Activated CD4-positive, CD25-positive, alpha-beta regulatory T cell treated with anti-CD3 and anti-CD28 coated beads, Interleukin-2, amount 50 U/mL, for 24 hours (primary cell): Measurements from ENCODE around the gene GRIA4.
"Not testable (repeated sequence)": the region's sequence is repeated elsewhere in the genome, so short reads cannot be mapped to it uniquely, and the experiment has no call there.

Experiments used
- ATAC-seq, 2 donors: fragments of 150-1000 bp; cut with Tn5 transposase; one replicate each; pipeline ENCODE4 v1.10.0; 2021; ENCODE audit warnings: mild to moderate bottlenecking in 1 of 2, moderate library complexity in 1 of 2

Gene GRIA4

GRCh38 chr11:105863523-105863922 lies 253.7 kb downstream of the GRIA4 start:
- no peak for ATAC-seq

GRCh38 chr11:105867742-105868141 lies 257.9 kb downstream of the GRIA4 start:
- ATAC-seq = no peak

DNA sequence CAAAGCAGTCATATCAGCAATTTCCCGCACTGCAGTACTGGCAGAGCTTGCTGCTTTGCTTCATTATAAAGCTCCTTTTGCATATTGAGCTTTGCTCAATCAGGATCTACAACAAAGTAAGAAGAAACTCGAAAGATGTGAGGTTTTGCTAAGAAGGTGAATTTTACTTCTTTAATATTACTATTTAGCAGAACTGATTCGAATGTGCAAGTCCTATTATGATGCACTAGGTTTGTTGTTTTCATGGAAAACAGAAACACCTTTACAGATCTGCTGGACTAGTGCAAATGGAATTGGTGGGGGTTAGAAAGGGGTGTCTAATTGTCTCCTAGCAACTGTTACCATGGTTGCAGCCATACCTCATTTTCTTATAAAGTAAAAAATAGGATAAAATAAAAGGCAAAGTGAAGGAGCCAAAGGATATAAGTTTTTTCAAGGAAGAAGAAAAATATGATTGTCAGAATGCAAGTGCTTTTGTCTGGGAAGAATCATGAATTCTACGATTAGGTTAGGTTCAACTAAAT lies 259.0 kb downstream of the GRIA4 start:
- ATAC-seq = no peak

DNA sequence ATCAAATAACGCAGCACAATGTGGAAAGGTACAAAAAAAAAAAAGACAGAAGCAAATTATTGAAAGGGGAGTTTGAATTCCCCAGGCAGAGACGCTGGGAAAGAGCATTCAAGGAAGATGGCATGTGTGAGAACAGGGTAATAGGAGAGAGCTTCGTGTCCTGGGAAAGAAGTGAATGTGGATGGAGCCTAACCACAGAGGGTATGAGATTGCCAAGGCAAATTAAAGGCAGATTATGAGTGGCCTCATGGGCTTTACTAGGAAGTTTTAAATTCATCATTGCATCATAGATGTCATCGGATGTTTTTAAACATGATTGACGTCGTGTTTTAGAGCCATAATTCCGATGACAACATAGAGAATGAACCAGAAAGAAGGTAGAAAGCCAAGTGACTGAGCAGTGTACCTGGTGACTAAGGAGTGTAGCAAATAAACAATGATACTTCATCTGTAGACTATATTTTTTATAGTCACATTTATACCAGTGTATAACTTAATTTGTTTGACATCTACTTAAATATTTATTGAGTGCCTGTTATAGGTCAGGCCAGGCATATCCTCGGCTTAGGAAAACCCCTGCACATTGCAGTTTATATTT lies 260.7 kb downstream of the GRIA4 start:
- no peak for ATAC-seq

DNA sequence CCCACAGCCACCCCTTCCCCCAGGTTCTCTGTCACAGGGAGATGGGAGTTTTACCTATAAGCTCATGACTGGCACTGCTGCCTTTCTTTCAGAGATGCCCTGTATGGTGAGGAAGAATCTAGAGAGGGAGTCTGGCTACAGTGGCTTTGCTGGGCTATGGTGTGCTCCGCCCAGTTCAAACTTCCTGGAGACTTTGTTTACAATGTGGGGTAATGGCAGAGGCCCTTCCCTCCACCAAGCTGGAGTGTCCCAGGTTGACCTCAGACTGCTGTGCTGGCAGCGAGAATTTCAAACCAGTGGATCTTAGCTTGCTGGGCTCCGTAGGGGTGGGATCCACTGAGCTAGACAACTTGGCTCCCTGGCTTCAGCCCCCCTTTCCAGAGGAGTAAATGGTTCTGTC lies 268.6 kb downstream of the GRIA4 start:
- ATAC-seq = no peak

DNA sequence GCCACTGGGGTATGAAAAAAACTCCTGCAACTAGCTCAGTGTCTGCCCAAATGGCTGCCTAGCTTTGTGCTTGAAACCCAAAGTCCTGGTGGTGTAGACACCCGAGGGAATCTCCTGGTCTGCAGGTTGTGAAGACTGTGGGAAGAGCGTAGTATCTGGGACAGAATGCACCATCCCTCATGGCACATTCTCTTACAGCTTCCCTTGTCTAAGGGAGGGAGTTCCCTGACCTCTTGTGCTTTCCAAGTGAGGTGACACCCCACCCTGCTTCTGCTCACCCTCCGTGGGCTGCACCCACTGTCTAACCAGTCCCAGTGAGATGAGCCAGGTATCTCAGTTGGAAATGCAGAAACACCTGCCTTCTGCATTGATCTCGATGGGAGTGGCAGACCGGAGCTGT lies 269.1 kb downstream of the GRIA4 start:
- ATAC-seq = not testable (repeated sequence)

DNA sequence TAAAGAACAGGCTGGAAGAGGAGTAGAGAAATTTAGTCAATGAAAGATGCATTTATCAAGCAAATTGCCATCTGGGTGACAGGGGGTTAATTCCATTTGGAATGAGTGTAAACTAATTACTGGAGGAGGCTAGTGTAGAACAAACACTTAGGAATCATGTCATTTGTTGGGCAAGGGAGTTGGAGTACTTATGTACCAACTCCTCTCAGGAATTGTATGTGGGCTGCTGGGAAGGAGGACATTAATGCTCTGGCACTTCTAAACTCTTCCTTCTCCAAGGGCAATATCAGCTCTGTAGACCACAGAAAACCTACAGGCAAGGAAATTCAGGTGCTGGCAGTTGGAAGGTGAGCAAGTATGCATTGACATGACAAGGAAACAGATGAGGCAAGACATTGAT lies 271.2 kb downstream of the GRIA4 start:
- ATAC-seq = no peak

DNA sequence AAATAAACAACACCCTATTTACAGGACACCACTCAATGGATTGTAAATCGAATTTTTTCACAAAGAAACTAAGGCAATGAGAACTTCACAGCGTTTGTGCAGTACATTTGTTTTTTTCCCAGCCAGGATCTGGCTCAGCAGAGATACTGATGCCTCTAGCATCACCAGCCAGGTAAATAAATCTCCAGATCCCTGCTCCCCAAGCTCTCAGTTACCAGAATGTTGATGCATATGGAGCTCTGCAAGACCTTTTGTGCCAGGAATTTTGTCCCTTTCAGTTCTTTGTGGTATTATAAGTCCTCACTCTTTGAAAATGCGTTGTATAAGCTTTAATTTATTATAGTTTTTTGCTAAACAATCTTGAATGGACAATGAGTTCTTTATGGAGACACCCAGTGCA lies 274.6 kb downstream of the GRIA4 start:
- ATAC-seq = no peak

DNA sequence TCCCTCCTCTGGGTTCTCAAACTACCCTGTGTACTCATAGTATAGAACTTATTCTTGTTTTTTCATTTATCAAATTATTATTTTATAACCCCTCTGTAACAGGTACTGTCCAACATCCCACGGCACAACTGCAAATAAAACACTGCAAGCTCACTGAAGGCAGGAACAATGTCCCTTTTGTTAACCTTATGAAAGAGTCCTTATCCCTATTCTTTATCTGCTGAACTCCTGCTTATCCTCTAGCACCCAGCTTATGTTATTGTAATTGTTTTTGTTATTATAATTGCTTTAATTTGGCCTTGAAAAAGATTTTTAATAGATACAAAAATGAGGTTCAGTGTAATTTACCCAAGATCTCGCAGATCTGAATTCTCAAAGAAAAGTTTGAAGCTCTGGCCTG lies 281.8 kb downstream of the GRIA4 start:
- no peak for ATAC-seq

DNA sequence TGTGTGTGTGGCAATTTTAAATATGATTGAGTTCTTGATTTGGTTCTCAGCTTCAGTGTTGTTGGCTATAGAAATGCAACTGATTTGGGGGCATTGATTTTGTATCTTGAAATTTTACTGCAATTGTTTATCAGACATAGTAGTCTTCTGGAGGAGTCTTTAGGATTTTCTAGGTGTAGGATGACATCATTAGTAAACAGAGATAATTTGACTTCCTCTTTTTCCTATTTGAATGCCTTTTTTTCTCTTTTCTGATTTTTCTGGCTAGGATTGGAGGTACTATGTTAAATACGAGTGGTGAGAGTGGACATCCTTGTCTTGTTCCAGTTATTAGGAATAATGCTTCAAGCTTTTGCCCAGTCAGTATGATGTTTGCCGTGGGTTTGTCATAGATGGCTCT lies 287.3 kb downstream of the GRIA4 start:
- ATAC-seq = no peak

GRCh38 chr11:105899772-105900171 lies 289.9 kb downstream of the GRIA4 start:
- no peak for ATAC-seq

DNA sequence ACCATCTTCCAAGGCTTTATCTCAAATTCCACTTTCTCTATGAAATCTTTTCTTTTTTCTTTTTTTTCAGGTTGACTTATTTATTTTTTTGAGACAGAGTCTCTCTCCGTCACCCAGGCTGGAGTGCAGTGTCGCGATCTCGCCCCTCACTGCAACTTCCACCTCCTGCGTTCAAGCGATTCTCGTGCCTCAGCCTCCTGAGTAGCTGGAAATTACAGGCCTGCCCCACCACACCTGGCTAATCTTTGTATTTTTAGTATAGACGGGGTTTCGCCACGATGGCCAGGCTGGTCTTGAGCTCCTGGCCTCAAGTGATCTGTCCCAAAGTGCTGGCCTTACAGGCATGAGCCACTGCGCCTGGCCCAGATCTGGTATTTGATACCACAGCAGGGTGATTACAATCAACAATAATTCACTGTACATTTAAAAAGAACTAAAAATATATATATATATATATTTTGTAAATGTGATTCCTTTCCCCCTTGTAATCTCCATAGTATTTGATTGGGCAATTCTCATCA lies 290.7 kb downstream of the GRIA4 start:
- no peak for ATAC-seq

DNA sequence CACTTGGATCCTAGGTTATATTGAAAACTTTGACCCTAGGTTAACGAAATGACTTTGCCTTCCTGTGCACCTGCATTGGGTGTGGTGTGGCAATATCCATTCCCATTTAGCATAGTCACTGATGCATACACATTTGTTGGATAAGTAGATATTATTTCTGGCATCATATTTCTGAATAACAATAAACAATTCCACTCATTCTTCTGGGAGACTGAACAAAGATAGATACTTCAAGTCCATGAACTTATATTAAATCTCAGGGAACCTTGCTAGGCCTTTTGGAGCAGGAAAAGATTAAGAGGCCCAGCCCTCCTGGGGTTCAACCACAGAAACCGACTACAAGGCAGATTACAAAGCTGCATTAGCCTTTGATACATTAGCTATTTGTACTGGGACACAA lies 293.2 kb downstream of the GRIA4 start:
- ATAC-seq = no peak

DNA sequence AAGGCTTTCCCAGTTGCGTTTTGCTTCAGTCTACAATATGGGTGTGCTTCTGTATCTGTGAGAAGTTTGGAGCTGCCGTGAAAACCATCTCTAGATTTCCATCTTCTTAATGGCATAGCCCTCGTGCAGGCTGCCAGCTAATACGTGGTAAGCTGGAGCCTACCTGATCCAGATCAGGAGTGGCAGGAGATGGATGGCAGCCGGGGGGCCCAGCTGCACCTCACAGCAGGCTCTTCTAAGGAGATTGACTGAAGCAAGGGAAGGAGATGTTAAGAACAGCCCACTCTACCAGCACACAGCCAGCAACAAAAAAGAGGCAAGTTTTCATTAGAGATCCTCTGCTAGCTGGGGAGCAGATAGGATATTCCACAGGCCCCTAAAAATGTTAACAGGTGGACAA lies 296.6 kb downstream of the GRIA4 start:
- no peak for ATAC-seq

- no peak for ATAC-seq
These were observed 297.4 kb downstream of the GRIA4 start for GRCh38 chr11:105907319-105907718.

DNA sequence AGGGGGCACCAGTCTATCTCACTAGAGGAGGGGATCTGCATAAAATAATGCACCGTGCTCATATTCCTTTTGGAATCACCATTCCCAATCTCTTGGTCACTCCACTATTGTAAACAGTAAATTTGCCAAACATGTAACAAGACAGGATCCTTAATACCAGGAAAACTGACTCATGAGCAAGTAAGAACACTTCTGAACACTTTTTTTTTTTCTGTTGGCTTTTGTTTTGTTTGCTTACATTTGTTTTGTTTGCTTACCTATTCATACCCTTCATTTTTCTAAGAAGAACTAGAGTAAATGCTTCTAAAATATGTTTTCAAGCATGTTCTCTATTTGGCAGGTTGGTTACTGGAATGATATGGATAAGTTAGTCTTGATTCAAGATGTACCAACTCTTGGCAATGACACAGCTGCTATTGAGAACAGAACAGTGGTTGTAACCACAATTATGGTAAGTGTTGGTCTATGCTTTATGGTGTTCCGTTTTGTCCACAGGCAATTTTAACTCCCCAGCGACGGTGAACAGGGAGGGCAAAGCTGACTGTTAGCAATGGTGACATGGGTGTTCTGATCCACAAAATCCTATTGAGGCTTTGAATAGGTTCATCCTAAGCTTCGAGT lies 300.3 kb downstream of the GRIA4 start:
- ATAC-seq = no peak

DNA sequence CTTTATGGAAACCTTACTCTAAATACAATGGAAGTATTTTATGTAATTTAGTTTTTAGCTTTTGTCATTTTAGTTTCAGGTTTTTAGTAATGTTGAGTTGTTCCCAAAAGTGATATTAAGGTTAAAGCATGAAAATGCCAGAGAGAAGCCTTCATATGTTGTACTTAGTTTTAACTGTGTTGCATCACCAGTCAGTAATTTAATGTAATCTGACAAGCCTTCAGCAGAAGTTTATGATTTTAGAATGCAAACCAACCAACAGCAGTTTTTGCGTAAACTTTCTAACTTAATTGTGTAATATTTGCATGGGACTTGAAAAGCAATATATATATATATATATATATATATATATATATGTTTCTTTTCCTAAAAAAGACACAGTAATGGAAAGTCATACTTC lies 301.6 kb downstream of the GRIA4 start:
- ATAC-seq = no peak

DNA sequence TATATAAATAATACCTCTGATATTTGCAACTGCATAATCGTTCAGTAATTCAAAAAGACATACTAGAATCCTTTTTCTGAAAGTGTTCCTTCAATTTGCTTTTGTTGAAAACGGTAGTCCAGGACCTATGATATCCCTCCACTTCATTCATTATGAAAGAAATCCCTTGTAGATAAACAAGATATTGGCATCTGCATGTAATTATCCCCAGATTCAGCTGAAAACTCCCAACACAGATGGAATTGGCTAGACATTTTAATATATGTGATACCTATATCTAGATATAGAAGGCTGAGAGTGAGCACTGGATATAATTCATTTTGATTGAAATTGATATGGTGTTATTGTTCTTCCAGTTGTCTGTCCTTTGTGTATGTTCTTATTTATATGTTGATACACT lies 302.8 kb downstream of the GRIA4 start:
- no peak for ATAC-seq

- no peak for ATAC-seq
These were observed 305.1 kb downstream of the GRIA4 start for GRCh38 chr11:105915021-105915420.

DNA sequence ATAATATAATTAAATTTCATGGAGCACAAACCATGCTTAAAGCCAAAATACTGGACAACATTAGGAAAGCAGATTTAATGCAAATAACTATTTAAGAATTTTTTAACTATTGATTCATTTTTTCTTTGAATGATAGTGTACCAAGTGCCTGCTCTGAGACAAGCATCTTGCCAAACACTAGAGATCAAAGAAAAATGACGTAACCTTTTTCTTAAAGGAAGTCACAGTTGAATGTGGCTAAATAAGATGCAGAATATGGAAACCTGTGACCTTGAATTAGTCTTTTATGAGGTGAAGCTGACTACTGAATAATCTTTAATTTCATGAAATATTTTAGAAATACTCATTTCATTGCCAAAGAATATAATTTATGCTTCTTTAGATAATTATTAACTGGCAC lies 308.2 kb downstream of the GRIA4 start:
- ATAC-seq = no peak

DNA sequence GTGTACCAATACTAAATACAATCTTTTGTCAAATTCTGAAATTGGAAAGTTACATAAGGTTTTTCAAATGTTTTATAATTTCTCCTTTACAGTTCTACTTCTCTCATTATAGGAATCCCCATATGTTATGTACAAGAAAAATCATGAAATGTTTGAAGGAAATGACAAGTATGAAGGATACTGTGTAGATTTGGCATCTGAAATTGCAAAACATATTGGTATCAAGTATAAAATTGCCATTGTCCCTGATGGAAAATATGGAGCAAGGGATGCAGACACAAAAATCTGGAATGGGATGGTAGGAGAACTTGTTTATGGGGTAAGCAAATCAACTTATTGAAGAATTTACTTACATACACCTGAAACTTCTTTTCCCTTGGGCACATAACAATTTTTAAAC lies 308.7 kb downstream of the GRIA4 start:
- ATAC-seq = no peak

DNA sequence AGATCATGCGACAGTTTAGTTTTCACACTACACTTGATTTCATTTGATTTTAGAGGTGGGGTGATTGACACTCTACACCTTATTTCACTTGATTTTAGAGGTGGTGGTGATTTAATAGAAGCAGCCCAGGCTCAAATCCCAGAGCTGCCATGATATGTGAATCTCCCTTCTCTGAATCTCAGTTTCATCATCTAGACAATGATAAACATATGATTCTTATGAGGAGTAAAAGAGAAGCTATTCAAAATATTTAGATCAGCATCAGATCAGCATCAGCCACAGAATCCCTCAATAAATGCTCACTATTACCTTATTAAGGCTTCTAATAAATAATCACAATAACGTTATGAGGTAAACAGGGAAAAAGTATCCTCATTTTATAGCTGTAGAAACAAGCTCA lies 313.4 kb downstream of the GRIA4 start:
- ATAC-seq = no peak

DNA sequence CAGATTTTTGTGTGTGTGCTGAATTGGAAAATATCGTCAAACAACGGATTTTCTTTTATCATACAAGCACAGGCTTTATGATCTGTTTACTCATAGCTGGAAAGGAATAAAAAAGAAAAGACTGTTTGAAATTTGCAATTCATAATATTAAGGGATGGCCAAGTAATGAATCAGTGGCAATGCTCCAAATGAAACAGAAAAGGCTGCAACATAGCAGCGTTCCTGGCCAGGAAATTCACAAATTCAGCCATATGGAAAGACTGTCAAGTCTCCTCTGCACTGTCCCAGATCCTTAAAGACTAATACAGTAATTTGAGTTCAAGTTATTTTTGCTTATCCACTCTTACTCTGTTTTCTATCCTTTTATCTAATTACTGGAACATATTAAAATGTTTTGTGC lies 313.9 kb downstream of the GRIA4 start:
- no peak for ATAC-seq

DNA sequence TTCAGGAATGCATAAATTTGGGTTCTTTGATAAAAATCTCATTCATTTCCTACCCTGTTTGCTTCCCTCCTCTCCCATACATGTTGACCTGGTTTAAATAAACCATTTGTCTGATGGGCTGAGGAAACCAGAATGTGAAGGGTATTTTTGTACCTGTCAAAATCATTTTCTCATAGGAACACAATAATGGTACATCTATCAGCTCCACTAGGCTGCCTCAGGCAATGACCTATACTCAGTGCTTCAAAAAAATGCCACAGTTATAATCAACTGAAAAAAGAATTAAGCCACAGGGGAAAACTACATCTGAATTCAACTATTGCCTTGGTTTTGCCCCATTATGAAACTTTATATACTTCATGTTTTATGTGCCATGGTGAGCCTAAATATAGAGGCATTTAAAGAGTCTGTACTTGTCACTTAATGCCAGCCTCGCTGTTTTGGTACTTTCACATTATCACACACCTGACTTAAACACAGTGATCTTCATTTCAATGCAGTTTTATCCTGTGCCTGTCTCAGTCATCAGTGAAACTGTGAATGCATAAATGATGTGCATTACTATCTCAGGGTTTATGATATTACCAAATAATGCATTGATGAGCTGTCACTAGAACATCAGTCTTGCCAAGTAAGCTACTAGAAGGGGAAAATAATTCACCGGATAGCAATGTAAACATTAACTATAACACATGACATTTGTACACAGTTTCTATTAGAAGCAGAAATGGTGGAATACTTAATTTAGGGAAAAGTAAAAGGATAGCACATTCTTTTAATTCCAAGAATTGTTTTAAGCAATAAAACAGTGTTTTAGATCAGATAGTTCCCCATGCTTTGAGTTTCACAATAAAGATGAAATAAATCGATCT lies 319.4 kb downstream of the GRIA4 start:
- ATAC-seq = no peak
